ENCODE data around the gene ENKD1.

ENKD1 gene

GRCh38 chr16:67656344-67657016 is 10.1 kb downstream of the ENKD1 start:
- Histone ChIP-seq H4K91ac (ENCODE audit: low read depth, low read length, poor library complexity) (no peak overlapping the region), H3K4me2 (ENCODE audit: insufficient read depth, low read length, poor library complexity, severe bottlenecking) (no peak overlapping the region), H2BK5ac (ENCODE audit: low read length) (no peak overlapping the region), H3K79me1 (ENCODE audit: low read depth, low read length) (peaks cover 10% of the 10 kb centered on the region), H3K14ac (ENCODE audit: low read length) (no peak overlapping the region), H2BK120ac (ENCODE audit: low read depth, low read length) (no peak overlapping the region), H2AFZ (ENCODE audit: low read length) (no peak overlapping the region), H3K4ac (ENCODE audit: low read length) (no peak overlapping the region), H3K9ac (ENCODE audit: low read depth, low read length, poor library complexity) (no peak overlapping the region), H2BK12ac (ENCODE audit: low read length) (no peak overlapping the region), H3K23ac (ENCODE audit: low read depth, low read length, poor library complexity) (no peak overlapping the region), H3K27ac (replicated peaks; ENCODE audit: low read length) (no peak overlapping the region), H3K18ac (ENCODE audit: low read length) (no peak overlapping the region), H3K9me3 (replicated peaks in 1 of 2; ENCODE audit: control insufficient read depth in 2 of 2, insufficient read depth in 1 of 2, low read depth in 1 of 2, low read length in 2 of 2) (peaks cover 0 to 2% of the 10 kb centered on the region in 2 donors), H4K8ac (ENCODE audit: low read depth, low read length) (no peak overlapping the region), H2BK15ac (ENCODE audit: low read length) (no peak overlapping the region), H3K4me3 (ENCODE audit: low read length in 2 of 2) (no peak overlapping the region), H2AK5ac (ENCODE audit: low read depth, low read length) (no peak overlapping the region), H3K4me1 (ENCODE audit: control insufficient read depth in 2 of 2, insufficient read depth in 1 of 2, low read depth in 1 of 2, low read length in 2 of 2) (peaks cover 8 to 10% of the 10 kb centered on the region in 2 donors), H3K27me3 (ENCODE audit: control insufficient read depth in 3 of 3, insufficient read depth in 3 of 3, low read depth in 1 of 3, low read length in 3 of 3) (peaks cover 3 to 30% (median 26%) of the 10 kb centered on the region in 3 experiments), H3K36me3 (replicated peaks in 1 of 2; ENCODE audit: control insufficient read depth in 2 of 2, insufficient read depth in 2 of 2, low read length in 2 of 2) (peaks cover 0 to 25% of the 10 kb centered on the region in 2 donors)
- no peak for DNase-seq (ENCODE audit: low spot score)
- WGBS, 2 donors (ENCODE audit: extremely low coverage in 2 of 2, insufficient read length in 2 of 2, insufficient replicate concordance in 1 of 2): no CpG with 5 or more reads among the region's 9 CpGs

GRCh38 chr16:67655363-67655762 is 11.2 kb downstream of the ENKD1 start:
- Histone ChIP-seq H3K4me2 (ENCODE audit: insufficient read depth, low read length, poor library complexity, severe bottlenecking) (no peak overlapping the region), H3K18ac (ENCODE audit: low read length) (no peak overlapping the region), H3K27me3 (ENCODE audit: control insufficient read depth in 3 of 3, insufficient read depth in 3 of 3, low read depth in 1 of 3, low read length in 3 of 3) (peaks cover 3 to 39% (median 37%) of the 10 kb centered on the region in 3 experiments), H3K4ac (ENCODE audit: low read length) (no peak overlapping the region), H3K4me3 (ENCODE audit: low read length in 2 of 2) (no peak overlapping the region), H4K91ac (ENCODE audit: low read depth, low read length, poor library complexity) (no peak overlapping the region), H3K4me1 (ENCODE audit: control insufficient read depth in 2 of 2, insufficient read depth in 1 of 2, low read depth in 1 of 2, low read length in 2 of 2) (peaks cover 7% of the 10 kb centered on the region in 2 donors), H3K36me3 (replicated peaks in 1 of 2; ENCODE audit: control insufficient read depth in 2 of 2, insufficient read depth in 2 of 2, low read length in 2 of 2) (peaks cover 0 to 24% of the 10 kb centered on the region in 2 donors), H4K8ac (ENCODE audit: low read depth, low read length) (no peak overlapping the region), H3K79me1 (ENCODE audit: low read depth, low read length) (peaks cover 10% of the 10 kb centered on the region), H3K9me3 (replicated peaks in 1 of 2; ENCODE audit: control insufficient read depth in 2 of 2, insufficient read depth in 1 of 2, low read depth in 1 of 2, low read length in 2 of 2) (peaks cover 0 to 2% of the 10 kb centered on the region in 2 donors), H3K9ac (ENCODE audit: low read depth, low read length, poor library complexity) (no peak overlapping the region), H2BK5ac (ENCODE audit: low read length) (no peak overlapping the region), H2AFZ (ENCODE audit: low read length) (no peak overlapping the region), H3K27ac (replicated peaks; ENCODE audit: low read length) (no peak overlapping the region), H2BK120ac (ENCODE audit: low read depth, low read length) (no peak overlapping the region), H3K14ac (ENCODE audit: low read length) (no peak overlapping the region), H3K23ac (ENCODE audit: low read depth, low read length, poor library complexity) (no peak overlapping the region), H2BK15ac (ENCODE audit: low read length) (no peak overlapping the region), H2BK12ac (ENCODE audit: low read length) (no peak overlapping the region), H2AK5ac (ENCODE audit: low read depth, low read length) (no peak overlapping the region)
- DNase-seq (ENCODE audit: low spot score): no peak
- WGBS, 2 donors (ENCODE audit: extremely low coverage in 2 of 2, insufficient read length in 2 of 2, insufficient replicate concordance in 1 of 2): no CpG with 5 or more reads among the region's 4 CpGs

- Histone ChIP-seq H4K8ac (ENCODE audit: low read depth, low read length) (no peak overlapping the region), H3K4ac (ENCODE audit: low read length) (no peak overlapping the region), H3K14ac (ENCODE audit: low read length) (no peak overlapping the region), H2AK5ac (ENCODE audit: low read depth, low read length) (no peak overlapping the region), H3K4me2 (ENCODE audit: insufficient read depth, low read length, poor library complexity, severe bottlenecking) (no peak overlapping the region), H2BK120ac (ENCODE audit: low read depth, low read length) (no peak overlapping the region), H3K18ac (ENCODE audit: low read length) (no peak overlapping the region), H2BK15ac (ENCODE audit: low read length) (peak overlapping the region; percentile 11), H3K79me1 (ENCODE audit: low read depth, low read length) (peaks cover 4% of the 10 kb centered on the region), H4K91ac (ENCODE audit: low read depth, low read length, poor library complexity) (no peak overlapping the region), H3K27me3 (ENCODE audit: control insufficient read depth in 3 of 3, insufficient read depth in 3 of 3, low read depth in 1 of 3, low read length in 3 of 3) (peaks cover 3 to 46% (median 43%) of the 10 kb centered on the region in 3 experiments), H3K4me1 (ENCODE audit: control insufficient read depth in 2 of 2, insufficient read depth in 1 of 2, low read depth in 1 of 2, low read length in 2 of 2) (peaks cover 5 to 14% of the 10 kb centered on the region in 2 donors), H2AFZ (ENCODE audit: low read length) (no peak overlapping the region), H3K9me3 (replicated peaks in 1 of 2; ENCODE audit: control insufficient read depth in 2 of 2, insufficient read depth in 1 of 2, low read depth in 1 of 2, low read length in 2 of 2) (peaks cover 0 to 2% of the 10 kb centered on the region in 2 donors), H3K36me3 (replicated peaks in 1 of 2; ENCODE audit: control insufficient read depth in 2 of 2, insufficient read depth in 2 of 2, low read length in 2 of 2) (peaks cover 0 to 24% of the 10 kb centered on the region in 2 donors), H3K27ac (replicated peaks; ENCODE audit: low read length) (no peak overlapping the region), H3K23ac (ENCODE audit: low read depth, low read length, poor library complexity) (peak overlapping the region; percentile 96), H2BK5ac (ENCODE audit: low read length) (no peak overlapping the region), H3K9ac (ENCODE audit: low read depth, low read length, poor library complexity) (no peak overlapping the region), H3K4me3 (ENCODE audit: low read length in 2 of 2) (no peak overlapping the region), H2BK12ac (ENCODE audit: low read length) (no peak overlapping the region)
- no peak for DNase-seq (ENCODE audit: low spot score)
- WGBS, 2 donors (ENCODE audit: extremely low coverage in 2 of 2, insufficient read length in 2 of 2, insufficient replicate concordance in 1 of 2): no CpG with 5 or more reads among the region's 30 CpGs
Measured at GRCh38 chr16:67654403-67654911, 12.1 kb downstream of the ENKD1 start.

GRCh38 chr16:67653789-67654402 is 12.7 kb downstream of the ENKD1 start:
- Histone ChIP-seq H2AFZ (ENCODE audit: low read length) (peak overlapping the region; percentile 83), H4K91ac (ENCODE audit: low read depth, low read length, poor library complexity) (no peak overlapping the region), H2BK15ac (ENCODE audit: low read length) (peak overlapping the region; percentile 11), H3K36me3 (replicated peaks in 1 of 2; ENCODE audit: control insufficient read depth in 2 of 2, insufficient read depth in 2 of 2, low read length in 2 of 2) (peaks cover 0 to 23% of the 10 kb centered on the region in 2 donors), H3K79me1 (ENCODE audit: low read depth, low read length) (peaks cover 1% of the 10 kb centered on the region), H3K27me3 (ENCODE audit: control insufficient read depth in 3 of 3, insufficient read depth in 3 of 3, low read depth in 1 of 3, low read length in 3 of 3) (peaks cover 3 to 50% (median 43%) of the 10 kb centered on the region in 3 experiments), H2BK120ac (ENCODE audit: low read depth, low read length) (no peak overlapping the region), H4K8ac (ENCODE audit: low read depth, low read length) (no peak overlapping the region), H3K4me1 (ENCODE audit: control insufficient read depth in 2 of 2, insufficient read depth in 1 of 2, low read depth in 1 of 2, low read length in 2 of 2) (peaks cover 1 to 15% of the 10 kb centered on the region in 2 donors), H3K9me3 (replicated peaks in 1 of 2; ENCODE audit: control insufficient read depth in 2 of 2, insufficient read depth in 1 of 2, low read depth in 1 of 2, low read length in 2 of 2) (peaks cover 0 to 2% of the 10 kb centered on the region in 2 donors), H3K23ac (ENCODE audit: low read depth, low read length, poor library complexity) (peak overlapping the region; percentile 96), H2BK5ac (ENCODE audit: low read length) (no peak overlapping the region), H3K9ac (ENCODE audit: low read depth, low read length, poor library complexity) (peak overlapping the region; percentile 12), H3K18ac (ENCODE audit: low read length) (no peak overlapping the region), H3K4me2 (ENCODE audit: insufficient read depth, low read length, poor library complexity, severe bottlenecking) (peak overlapping the region; percentile 73), H2BK12ac (ENCODE audit: low read length) (no peak overlapping the region), H3K14ac (ENCODE audit: low read length) (no peak overlapping the region), H2AK5ac (ENCODE audit: low read depth, low read length) (no peak overlapping the region), H3K27ac (replicated peaks; ENCODE audit: low read length) (no peak overlapping the region), H3K4me3 (ENCODE audit: low read length in 2 of 2) (peak overlapping the region in 1 of 2 donors; percentile 44), H3K4ac (ENCODE audit: low read length) (no peak overlapping the region)
- WGBS, 2 donors (ENCODE audit: extremely low coverage in 2 of 2, insufficient read length in 2 of 2, insufficient replicate concordance in 1 of 2): no CpG with 5 or more reads among the region's 25 CpGs
- DNase-seq (ENCODE audit: low spot score): no peak

All from neuronal stem cell (in vitro differentiated cells).